Frontal cortex (tissue), 4 donors: ENCODE results near the gene NTRK1. TPM values are rescaled to one million over a fixed set of nuclear protein-coding genes. Genes with fewer than 3 reads are reported as not detected.
"Not testable (repeated sequence)": the region's sequence is repeated elsewhere in the genome, so short reads cannot be mapped to it uniquely, and the experiment has no call there.

Source experiments
- DNase-seq, 2 donors: peaks; one replicate each; pipeline ENCODE4 v3.0.0; 2012; ENCODE audit warnings: low spot score in 2 of 2
- FAIRE-seq: peaks from 2 replicates; lab custom pipeline; 2012; peaks lifted over from hg19 to GRCh38; lab: Jason Lieb, UNC
- total RNA-seq: library from RNA; depleted of rRNA; stranded (reverse); fragments of >200 nt; gene quantifications from one replicate; pipeline ENCODE4 v1.2.3, GENCODE V29; 2014
- donor health status: control.
- donor health status: control.
- donor health status: control.

NTRK1 gene
- total RNA-seq, 1 donor from 2014 or later = 0.41 TPM

DNA sequence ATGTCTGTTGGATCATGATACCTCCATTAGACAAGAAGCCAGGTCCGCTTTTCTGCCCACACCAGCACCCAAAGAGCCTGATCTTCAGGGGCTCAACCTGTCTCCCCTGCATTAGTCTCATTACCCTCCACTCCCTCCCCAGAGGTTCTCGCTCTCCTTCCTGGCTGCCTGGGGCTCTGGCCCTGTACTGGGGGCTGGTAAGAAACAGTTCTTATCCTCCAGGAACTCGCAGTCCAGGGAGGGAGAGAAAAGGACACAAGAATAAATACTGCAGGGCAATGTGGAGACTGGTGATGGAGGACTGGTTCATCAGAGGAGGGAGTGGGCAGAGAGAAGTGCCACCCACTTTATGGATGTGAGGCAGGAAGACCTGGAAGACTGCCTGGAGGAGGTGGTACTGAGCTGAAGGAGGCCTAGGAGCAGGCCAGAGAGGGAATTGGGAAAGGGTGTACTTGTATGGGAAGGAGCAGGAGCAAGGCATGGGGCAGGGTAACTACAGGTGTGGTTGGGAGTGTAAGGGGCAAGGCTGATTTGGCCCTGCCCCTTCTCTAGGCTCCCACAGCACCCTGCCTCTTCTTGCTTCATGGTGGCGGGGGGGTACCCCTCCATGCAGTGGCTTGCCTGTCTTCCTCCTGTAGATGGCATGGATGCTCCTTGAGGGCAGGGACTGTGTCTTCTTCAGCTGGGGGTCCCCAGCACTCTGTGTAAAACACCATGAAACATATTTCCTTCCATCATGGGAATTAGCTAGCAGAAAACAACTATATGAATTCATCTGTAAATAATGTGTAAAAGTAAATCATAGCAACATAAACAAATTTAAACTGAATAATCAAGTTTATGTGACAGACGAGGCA is 64.7 kb downstream of the NTRK1 start:
- DNase-seq (no peak), FAIRE-seq (no peak)

GRCh38 chr1:156926175-156926574 is 65.5 kb downstream of the NTRK1 start:
- FAIRE-seq (no peak), DNase-seq (no peak)

DNA sequence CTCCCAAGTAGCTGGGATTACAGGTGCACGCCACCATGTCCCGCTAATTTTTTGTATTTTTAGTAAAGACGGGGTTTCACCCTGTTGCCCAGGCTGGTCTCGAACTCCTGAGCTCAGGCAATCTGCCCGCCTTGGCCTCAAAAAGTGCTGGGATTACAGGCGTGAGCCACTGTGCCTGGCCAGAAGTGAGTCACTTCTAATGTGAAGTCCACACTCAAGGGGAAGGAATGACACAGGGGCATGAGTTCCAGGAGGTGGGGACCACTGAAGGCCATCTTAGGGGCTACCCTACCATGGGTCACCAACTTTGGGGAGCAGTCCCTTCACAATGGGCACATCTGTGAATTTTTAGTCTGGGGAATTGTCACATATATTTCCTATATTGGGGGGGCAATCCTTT is 66.0 kb downstream of the NTRK1 start:
- DNase-seq, FAIRE-seq: not testable (repeated sequence)

DNA sequence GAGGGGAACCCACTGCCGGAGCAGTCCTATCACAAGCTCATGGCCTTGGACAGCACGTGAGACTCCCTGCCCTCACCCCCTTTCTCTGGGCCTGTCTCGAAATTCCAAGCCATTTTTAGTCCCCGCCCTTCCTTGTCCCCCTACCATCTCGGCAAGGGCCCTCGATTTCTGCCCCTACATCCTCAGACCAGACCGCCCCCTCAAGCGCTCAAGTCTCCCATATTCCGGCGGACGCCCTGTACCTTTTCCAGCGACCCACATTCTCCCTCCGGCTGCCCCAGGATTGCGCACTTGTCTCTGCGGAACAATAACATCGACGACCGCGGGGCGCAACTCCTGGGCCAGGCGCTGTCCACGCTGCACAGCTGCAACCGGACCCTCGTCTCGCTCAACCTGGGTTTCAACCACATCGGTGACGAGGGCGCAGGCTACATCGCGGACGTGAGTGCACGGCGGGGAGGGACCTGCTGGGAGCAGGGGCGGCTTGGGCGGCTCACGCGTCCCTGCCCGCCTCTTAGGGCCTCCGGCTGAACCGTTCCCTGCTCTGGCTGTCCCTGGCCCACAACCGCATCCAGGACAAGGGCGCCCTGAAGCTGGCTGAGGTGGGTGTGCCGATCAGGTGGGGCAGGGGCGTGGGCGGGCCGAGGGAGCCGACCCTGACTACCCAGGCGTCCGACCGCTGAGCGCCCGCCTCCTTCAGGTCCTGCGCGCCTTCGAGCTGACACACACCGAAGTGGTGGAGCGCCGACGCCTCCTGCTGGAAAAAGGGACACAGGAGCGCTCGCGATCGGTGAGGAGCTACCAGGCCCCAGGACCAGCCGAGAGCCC is 66.8 kb downstream of the NTRK1 start:
- FAIRE-seq (no peak), DNase-seq (peak in 1 of 2 donors; percentile 57)

DNA sequence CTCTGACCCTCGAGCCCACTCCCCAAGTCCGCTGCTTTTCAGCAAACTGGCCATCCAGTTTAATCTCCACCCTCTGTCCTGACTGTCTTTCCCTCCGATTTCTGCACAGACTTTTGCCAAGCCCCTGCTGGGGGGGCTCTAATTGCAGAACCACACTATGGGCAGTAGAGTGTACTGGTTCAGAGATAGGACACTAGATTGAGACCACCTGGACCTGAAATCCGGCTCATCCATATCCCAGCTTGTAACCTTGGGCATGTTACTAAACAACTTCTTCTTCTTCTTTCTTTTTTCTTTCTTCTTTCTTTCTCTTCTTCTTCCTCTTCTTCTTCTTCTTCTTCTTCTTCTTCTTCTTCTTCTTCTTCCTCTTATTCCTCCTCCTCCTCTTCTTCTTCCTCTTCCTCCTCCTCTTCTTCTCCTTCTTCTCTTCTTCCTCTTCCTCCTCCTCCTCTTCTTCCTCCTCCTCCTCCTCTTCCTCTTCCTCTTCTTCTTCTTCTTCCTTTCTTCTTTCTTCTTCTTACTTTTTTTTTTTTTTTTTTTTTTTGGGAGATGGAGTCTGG is 67.5 kb downstream of the NTRK1 start:
- DNase-seq (no peak), FAIRE-seq (no peak)

DNA sequence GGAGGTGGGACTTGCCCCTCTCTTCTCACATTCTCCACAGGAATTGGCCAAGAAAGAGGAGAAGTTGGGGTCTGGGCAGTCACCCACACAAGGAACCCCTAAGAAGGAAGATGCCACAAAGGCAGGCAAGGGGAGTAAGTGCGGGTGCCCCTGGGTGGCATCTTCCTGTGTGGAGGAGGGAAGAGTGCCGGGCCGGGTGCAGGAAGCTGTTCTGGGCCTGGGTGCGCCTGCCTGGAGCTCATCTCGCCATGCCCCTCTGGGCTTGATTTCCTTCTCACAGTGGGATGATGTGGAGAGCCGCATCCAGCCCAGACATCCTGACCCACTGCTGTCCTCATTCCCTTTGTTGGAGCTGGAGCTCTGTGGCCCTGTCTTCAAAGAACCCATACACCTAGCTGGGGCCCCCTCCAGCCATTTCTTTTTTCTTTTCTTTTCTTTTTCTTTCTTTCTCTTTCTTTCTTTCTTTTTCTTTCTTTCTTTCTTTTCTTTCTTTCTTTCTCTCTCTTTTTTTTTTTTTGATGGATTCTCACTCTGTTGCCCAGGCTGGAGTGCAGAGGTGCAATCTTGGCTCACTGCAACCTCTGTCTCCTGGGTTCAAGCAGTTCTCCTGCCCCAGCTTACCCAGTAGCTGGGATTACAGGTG is 69.1 kb downstream of the NTRK1 start:
- no peak for DNase-seq
- FAIRE-seq = no peak

DNA sequence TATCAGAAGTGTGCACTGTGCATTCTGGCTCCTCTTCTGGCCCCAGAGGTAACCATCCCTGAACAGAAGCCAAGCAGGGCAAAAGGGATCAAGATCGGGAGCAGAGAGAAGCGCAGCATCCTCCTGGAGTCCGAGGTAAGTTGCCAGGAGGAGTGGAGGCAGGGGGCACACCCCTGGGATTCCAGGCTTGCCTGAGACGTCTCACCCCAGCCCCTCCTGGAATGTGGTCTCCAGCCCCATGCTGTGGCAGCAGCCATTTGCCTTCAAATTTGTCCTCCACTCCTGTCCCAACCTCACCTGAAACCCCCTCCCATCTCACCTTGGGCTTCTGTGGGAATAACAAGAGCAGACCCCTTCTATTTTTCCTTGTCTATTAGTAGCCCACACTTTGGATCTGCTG is 69.8 kb downstream of the NTRK1 start:
- no peak for FAIRE-seq

More for the DNA sequence above, 69.8 kb downstream of the NTRK1 start:
- DNase-seq = no peak

Other genes with a start within 250 kb of the NTRK1 start
- 0.41 TPM for gene HAPLN2, start 241.4 kb upstream of the NTRK1 start, total RNA-seq
- 52.2 TPM for gene BCAN, start 218.7 kb upstream of the NTRK1 start, total RNA-seq
- gene NES, start 183.5 kb upstream of the NTRK1 start, total RNA-seq = 43.2 TPM
- gene CRABP2, start 155.3 kb upstream of the NTRK1 start, total RNA-seq = 7.7 TPM
- 5.7 TPM for gene METTL25B, start 132.4 kb upstream of the NTRK1 start, total RNA-seq
- gene ISG20L2, start 132.1 kb upstream of the NTRK1 start, total RNA-seq = 7.3 TPM
- 14.7 TPM for gene MRPL24, start 119.8 kb upstream of the NTRK1 start, total RNA-seq
- gene HDGF, start 109.2 kb upstream of the NTRK1 start, total RNA-seq = 63.6 TPM
- gene PRCC, start 93.3 kb upstream of the NTRK1 start, total RNA-seq = 14.3 TPM
- 0.41 TPM for gene SH2D2A, start 44.0 kb upstream of the NTRK1 start, total RNA-seq
- gene INSRR, start 1.7 kb upstream of the NTRK1 start, total RNA-seq = under 0.01 TPM
- gene PEAR1, start 32.9 kb downstream of the NTRK1 start, total RNA-seq = 0.41 TPM
- gene LRRC71, start 59.8 kb downstream of the NTRK1 start, total RNA-seq = not detected
- 41.6 TPM for gene ARHGEF11, start 184.9 kb downstream of the NTRK1 start, total RNA-seq
- under 0.01 TPM for gene ETV3L, start 238.9 kb downstream of the NTRK1 start, total RNA-seq